Measurements from ENCODE around the gene TEK.

DNA sequence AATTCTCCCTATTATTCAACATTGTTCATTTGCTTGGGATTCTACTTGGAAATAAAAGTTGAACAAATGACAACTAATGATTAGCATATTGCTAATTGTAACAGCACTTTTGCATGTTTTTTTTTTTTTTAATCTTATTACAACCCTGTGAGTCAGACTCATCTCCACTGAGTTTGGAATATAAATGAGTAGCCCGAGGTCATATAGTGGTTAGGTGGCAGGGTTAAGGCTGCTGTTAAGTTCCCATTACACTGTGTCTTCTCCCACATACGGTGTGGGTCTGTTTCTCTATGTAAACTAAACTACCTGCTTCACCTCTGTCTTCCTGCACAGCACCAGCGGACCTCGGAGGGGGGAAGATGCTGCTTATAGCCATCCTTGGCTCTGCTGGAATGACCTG, 95.6 kb downstream of the TEK start:
- TF ChIP-seq, protein P1, sequence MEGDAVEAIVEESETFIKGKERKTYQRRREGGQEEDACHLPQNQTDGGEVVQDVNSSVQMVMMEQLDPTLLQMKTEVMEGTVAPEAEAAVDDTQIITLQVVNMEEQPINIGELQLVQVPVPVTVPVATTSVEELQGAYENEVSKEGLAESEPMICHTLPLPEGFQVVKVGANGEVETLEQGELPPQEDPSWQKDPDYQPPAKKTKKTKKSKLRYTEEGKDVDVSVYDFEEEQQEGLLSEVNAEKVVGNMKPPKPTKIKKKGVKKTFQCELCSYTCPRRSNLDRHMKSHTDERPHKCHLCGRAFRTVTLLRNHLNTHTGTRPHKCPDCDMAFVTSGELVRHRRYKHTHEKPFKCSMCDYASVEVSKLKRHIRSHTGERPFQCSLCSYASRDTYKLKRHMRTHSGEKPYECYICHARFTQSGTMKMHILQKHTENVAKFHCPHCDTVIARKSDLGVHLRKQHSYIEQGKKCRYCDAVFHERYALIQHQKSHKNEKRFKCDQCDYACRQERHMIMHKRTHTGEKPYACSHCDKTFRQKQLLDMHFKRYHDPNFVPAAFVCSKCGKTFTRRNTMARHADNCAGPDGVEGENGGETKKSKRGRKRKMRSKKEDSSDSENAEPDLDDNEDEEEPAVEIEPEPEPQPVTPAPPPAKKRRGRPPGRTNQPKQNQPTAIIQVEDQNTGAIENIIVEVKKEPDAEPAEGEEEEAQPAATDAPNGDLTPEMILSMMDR (IDR thresholded peaks at IDR 0.05; ENCODE audit: insufficient read depth, low read length), result no peak
- TF ChIP-seq POLR2AphosphoS5 (IDR thresholded peaks at IDR 0.05; ENCODE audit: low read depth), result no peak
- TF ChIP-seq SPI1 (IDR thresholded peaks at IDR 0.05; ENCODE audit: borderline replicate concordance, low read depth), result no peak
- no peak for TF ChIP-seq GABPA (IDR thresholded peaks at IDR 0.05; ENCODE audit: low read depth)
- TF ChIP-seq, protein P2, sequence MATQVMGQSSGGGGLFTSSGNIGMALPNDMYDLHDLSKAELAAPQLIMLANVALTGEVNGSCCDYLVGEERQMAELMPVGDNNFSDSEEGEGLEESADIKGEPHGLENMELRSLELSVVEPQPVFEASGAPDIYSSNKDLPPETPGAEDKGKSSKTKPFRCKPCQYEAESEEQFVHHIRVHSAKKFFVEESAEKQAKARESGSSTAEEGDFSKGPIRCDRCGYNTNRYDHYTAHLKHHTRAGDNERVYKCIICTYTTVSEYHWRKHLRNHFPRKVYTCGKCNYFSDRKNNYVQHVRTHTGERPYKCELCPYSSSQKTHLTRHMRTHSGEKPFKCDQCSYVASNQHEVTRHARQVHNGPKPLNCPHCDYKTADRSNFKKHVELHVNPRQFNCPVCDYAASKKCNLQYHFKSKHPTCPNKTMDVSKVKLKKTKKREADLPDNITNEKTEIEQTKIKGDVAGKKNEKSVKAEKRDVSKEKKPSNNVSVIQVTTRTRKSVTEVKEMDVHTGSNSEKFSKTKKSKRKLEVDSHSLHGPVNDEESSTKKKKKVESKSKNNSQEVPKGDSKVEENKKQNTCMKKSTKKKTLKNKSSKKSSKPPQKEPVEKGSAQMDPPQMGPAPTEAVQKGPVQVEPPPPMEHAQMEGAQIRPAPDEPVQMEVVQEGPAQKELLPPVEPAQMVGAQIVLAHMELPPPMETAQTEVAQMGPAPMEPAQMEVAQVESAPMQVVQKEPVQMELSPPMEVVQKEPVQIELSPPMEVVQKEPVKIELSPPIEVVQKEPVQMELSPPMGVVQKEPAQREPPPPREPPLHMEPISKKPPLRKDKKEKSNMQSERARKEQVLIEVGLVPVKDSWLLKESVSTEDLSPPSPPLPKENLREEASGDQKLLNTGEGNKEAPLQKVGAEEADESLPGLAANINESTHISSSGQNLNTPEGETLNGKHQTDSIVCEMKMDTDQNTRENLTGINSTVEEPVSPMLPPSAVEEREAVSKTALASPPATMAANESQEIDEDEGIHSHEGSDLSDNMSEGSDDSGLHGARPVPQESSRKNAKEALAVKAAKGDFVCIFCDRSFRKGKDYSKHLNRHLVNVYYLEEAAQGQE (IDR thresholded peaks at IDR 0.05; ENCODE audit: insufficient replicate concordance, low read depth), result no peak
